ENCODE data around the gene SH3BP1. TPM values are rescaled to one million over a fixed set of nuclear protein-coding genes. Genes with fewer than 3 reads are reported as not detected.
A peak's percentile ranks its signal among the peaks of the same experiment; 100 is the strongest.

Gene SH3BP1
- total and polyA plus RNA-seq, 2 of the 13 experiments (the other 11 are each of a cell fraction or from before 2014, with no cell fraction given): 8.4 to 18.5 TPM

DNA sequence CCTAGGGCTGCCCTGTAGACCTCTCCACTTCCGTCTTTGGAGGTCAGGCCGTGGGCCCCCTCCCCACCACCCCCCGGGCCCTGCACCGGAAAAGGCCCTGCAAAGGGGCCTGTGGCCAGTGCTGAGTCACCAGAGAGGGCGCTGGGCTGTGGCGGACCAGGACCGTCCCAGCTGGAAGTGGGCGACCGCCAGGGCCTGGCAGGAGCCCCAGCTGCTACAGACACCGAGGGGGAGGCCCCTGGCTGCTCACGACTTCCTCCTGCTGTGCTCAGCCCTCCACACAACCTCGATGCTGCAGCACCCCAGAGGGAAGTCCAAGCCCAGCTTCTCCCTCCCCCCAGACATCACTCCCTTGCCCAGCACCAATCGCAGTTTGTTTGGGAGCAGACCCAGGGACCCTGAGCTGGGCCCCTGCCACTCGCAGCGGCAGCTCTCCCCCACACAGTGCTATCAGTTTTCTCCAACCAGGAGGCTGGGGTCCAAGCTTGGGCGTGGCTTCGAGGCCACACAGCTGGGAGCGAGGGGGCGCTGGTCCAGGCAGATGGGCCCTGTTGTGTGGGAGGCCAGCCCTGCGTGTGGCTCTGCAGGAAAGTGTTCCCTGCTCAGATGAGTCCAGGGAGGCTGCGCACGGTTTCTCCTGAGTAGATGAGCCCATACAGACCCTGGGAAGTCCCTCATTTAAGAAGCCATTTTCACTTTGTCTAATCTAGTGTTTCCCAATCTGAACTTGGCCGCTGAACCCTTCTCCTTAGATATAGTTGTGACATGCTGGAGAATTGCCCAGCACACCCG, 5.6 kb upstream of the SH3BP1 start (continued):
- TF ChIP-seq ZHX2 (IDR thresholded peaks at IDR 0.05; ENCODE audit: low read depth) (0 out of 2 replicates have a peak, but pooled peaks have one; percentile 53), ZHX2 (CRISPR knock-in tag; IDR thresholded peaks at IDR 0.05; ENCODE audit: borderline replicate concordance) (no peak), ZNF788 (CRISPR knock-in tag; IDR thresholded peaks at IDR 0.05; ENCODE audit: borderline replicate concordance) (peak; percentile 70; the same call in 1 of the 2 replicates), POLR2A (IDR thresholded peaks at IDR 0.05; ENCODE audit: insufficient read depth in 1 of 2, low read depth in 2 of 2, low read length in 2 of 2) (peak; percentile 51 to 76), CBFB (CRISPR knock-in tag; IDR thresholded peaks at IDR 0.05) (no peak), HNRNPUL1 (IDR thresholded peaks at IDR 0.05; ENCODE audit: low read depth, low read length) (no peak), BCL3 (CRISPR knock-in tag; IDR thresholded peaks at IDR 0.05) (no peak), JARID2 (CRISPR knock-in tag; IDR thresholded peaks at IDR 0.05; ENCODE audit: insufficient replicate concordance) (no peak), NR1H2 (CRISPR knock-in tag; IDR thresholded peaks at IDR 0.05; ENCODE audit: borderline replicate concordance, low read depth) (0 out of 2 replicates have a peak, but pooled peaks have one; percentile 46), KLF16 (CRISPR knock-in tag; IDR thresholded peaks at IDR 0.05) (peak in 1 of 2 experiments; percentile 54; a peak in 1 of 4 replicates), TP53 (CRISPR knock-in tag; conservative IDR thresholded peaks at IDR 0.05) (no peak)
- TF ChIP-seq, protein P1, sequence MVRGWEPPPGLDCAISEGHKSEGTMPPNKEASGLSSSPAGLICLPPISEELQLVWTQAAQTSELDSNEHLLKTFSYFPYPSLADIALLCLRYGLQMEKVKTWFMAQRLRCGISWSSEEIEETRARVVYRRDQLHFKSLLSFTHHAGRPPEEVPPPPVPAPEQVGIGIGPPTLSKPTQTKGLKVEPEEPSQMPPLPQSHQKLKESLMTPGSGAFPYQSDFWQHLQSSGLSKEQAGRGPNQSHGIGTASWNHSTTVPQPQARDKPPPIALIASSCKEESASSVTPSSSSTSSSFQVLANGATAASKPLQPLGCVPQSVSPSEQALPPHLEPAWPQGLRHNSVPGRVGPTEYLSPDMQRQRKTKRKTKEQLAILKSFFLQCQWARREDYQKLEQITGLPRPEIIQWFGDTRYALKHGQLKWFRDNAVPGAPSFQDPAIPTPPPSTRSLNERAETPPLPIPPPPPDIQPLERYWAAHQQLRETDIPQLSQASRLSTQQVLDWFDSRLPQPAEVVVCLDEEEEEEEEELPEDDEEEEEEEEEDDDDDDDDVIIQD (CRISPR knock-in tag; IDR thresholded peaks at IDR 0.05; ENCODE audit: low read depth): no peak
- TF ChIP-seq, protein P2, sequence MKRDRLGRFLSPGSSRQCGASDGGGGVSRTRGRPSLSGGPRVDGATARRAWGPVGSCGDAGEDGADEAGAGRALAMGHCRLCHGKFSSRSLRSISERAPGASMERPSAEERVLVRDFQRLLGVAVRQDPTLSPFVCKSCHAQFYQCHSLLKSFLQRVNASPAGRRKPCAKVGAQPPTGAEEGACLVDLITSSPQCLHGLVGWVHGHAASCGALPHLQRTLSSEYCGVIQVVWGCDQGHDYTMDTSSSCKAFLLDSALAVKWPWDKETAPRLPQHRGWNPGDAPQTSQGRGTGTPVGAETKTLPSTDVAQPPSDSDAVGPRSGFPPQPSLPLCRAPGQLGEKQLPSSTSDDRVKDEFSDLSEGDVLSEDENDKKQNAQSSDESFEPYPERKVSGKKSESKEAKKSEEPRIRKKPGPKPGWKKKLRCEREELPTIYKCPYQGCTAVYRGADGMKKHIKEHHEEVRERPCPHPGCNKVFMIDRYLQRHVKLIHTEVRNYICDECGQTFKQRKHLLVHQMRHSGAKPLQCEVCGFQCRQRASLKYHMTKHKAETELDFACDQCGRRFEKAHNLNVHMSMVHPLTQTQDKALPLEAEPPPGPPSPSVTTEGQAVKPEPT (CRISPR knock-in tag; IDR thresholded peaks at IDR 0.05; ENCODE audit: low read depth): no peak
- TF ChIP-seq, protein P3, sequence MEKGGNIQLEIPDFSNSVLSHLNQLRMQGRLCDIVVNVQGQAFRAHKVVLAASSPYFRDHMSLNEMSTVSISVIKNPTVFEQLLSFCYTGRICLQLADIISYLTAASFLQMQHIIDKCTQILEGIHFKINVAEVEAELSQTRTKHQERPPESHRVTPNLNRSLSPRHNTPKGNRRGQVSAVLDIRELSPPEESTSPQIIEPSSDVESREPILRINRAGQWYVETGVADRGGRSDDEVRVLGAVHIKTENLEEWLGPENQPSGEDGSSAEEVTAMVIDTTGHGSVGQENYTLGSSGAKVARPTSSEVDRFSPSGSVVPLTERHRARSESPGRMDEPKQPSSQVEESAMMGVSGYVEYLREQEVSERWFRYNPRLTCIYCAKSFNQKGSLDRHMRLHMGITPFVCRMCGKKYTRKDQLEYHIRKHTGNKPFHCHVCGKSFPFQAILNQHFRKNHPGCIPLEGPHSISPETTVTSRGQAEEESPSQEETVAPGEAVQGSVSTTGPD (CRISPR knock-in tag; IDR thresholded peaks at IDR 0.05): no peak

Data from HepG2 (cell line).